Measurements from ENCODE around the gene APBA1.

DNA sequence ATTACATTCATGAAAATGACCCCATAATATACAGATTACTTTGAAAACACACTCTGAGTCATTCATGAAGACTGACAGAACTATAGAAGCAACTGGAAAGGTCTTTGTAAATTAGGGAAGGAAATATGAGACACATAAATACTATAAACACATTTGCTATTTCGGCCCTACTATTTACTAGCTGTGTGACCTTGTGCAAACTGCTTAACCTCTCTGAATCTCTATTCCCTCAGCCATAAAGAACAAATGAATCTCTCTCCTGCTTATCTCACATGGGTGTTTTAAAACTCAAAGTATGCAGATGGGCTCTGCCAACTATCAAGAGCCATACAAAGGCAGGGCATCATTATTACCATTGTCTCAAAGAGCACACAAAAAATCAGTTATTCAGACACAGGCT is 52.9 kb downstream of the APBA1 start:
- TF ChIP-seq, protein P1, sequence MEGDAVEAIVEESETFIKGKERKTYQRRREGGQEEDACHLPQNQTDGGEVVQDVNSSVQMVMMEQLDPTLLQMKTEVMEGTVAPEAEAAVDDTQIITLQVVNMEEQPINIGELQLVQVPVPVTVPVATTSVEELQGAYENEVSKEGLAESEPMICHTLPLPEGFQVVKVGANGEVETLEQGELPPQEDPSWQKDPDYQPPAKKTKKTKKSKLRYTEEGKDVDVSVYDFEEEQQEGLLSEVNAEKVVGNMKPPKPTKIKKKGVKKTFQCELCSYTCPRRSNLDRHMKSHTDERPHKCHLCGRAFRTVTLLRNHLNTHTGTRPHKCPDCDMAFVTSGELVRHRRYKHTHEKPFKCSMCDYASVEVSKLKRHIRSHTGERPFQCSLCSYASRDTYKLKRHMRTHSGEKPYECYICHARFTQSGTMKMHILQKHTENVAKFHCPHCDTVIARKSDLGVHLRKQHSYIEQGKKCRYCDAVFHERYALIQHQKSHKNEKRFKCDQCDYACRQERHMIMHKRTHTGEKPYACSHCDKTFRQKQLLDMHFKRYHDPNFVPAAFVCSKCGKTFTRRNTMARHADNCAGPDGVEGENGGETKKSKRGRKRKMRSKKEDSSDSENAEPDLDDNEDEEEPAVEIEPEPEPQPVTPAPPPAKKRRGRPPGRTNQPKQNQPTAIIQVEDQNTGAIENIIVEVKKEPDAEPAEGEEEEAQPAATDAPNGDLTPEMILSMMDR (IDR thresholded peaks at IDR 0.05; ENCODE audit: control extremely low read depth in 1 of 3, insufficient read depth in 1 of 3, low read depth in 1 of 3, low read length in 3 of 3): no peak
- TF ChIP-seq RAD21 (IDR thresholded peaks at IDR 0.05 in 1 of 2, conservative IDR thresholded peaks at IDR 0.05 in 1 of 2; ENCODE audit: low read depth in 2 of 2, low read length in 2 of 2) (no peak), SIN3A (conservative IDR thresholded peaks at IDR 0.05 in 1 of 2, IDR thresholded peaks at IDR 0.05 in 1 of 2; ENCODE audit: low read depth in 1 of 2, low read length in 2 of 2) (no peak), TCF12 (IDR thresholded peaks at IDR 0.05; ENCODE audit: low read depth, low read length) (no peak), POLR2A (IDR thresholded peaks at IDR 0.05; ENCODE audit: control extremely low read depth in 1 of 2, low read depth in 2 of 2, low read length in 2 of 2) (no peak), BACH1 (IDR thresholded peaks at IDR 0.05; ENCODE audit: low read length) (no peak), FOSL1 (IDR thresholded peaks at IDR 0.05; ENCODE audit: insufficient read depth, low read depth, low read length) (no peak), BRCA1 (IDR thresholded peaks at IDR 0.05; ENCODE audit: low read depth, low read length) (no peak)
- TF ChIP-seq, protein P2, sequence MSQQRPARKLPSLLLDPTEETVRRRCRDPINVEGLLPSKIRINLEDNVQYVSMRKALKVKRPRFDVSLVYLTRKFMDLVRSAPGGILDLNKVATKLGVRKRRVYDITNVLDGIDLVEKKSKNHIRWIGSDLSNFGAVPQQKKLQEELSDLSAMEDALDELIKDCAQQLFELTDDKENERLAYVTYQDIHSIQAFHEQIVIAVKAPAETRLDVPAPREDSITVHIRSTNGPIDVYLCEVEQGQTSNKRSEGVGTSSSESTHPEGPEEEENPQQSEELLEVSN (IDR thresholded peaks at IDR 0.05): no peak

Measured in H1 (cell line).